Measurements from ENCODE around the gene MRPS21. TPM values are rescaled to one million over a fixed set of nuclear protein-coding genes. Genes with fewer than 3 reads are reported as not detected.
A peak's percentile ranks its signal among the peaks of the same experiment; 100 is the strongest.

MRPS21 gene
- total and polyA plus RNA-seq, 2 of the 8 experiments (the other 6 are each of a cell fraction or from before 2014, with no cell fraction given), result 81.9 to 99.8 TPM

- 2% methylated on average over 21 of the region's 21 CpGs; no CpG with 5 or more reads in 1 of the 2 experiments for WGBS, 2 experiments (ENCODE audit: extremely low coverage in 1 of 2, insufficient coverage in 1 of 2, insufficient read length in 1 of 2, insufficient replicate concordance in 2 of 2, low coverage in 1 of 2, low lambda C conversion rate in 2 of 2, missing lambda C conversion rate in 1 of 2)
These were observed 25.3 kb upstream of the MRPS21 start for GRCh38 chr1:150268340-150268704.

More at GRCh38 chr1:150268340-150268704, 25.3 kb upstream of the MRPS21 start:
- Histone ChIP-seq H3K4me3 (ENCODE audit: extremely low read depth in 1 of 4, insufficient read depth in 2 of 4, low read depth in 3 of 4, low read length in 4 of 4) (peak overlapping the region; percentile 81 to 99 (median 96)), H2BK120ac (replicated peaks; ENCODE audit: low read depth, low read length) (no peak overlapping the region), H3K23me2 (ENCODE audit: low read depth, low read length) (peaks cover 10% of the 10 kb centered on the region), H3K4me1 (replicated peaks in 1 of 4; ENCODE audit: control insufficient read depth in 3 of 4, insufficient read depth in 4 of 4, low read length in 3 of 4) (peaks cover 8 to 13% (median 8%) of the 10 kb centered on the region in 4 experiments; a peak in 6 of 7 replicates), H3K4me2 (ENCODE audit: insufficient read depth in 1 of 2, low read depth in 2 of 2, low read length in 2 of 2) (peak overlapping the region; percentile 95 to 100), H4K8ac (ENCODE audit: extremely low read depth, insufficient read depth, low read length) (peak overlapping the region; percentile 73; the same call in 1 of the 2 replicates), H3K23ac (ENCODE audit: insufficient read length) (no peak overlapping the region), H4K20me1 (replicated peaks in 1 of 2; ENCODE audit: control insufficient read depth in 1 of 2, insufficient read depth in 2 of 2, low read length in 2 of 2) (peaks cover 3 to 4% of the 10 kb centered on the region in 2 experiments), H2BK15ac (ENCODE audit: low read length) (no peak overlapping the region; the same call in 1 of the 2 replicates), H3K36me3 (ENCODE audit: control insufficient read depth in 2 of 4, insufficient read depth in 4 of 4, low read length in 3 of 4) (peaks cover 16 to 36% (median 31%) of the 10 kb centered on the region in 4 experiments), H4K5ac (ENCODE audit: insufficient read length, low read depth, low read length) (peak overlapping the region; percentile 79), H3K4ac (replicated peaks; ENCODE audit: insufficient read length, low read depth, low read length) (peak overlapping the region; percentile 83), H3K27me3 (replicated peaks in 1 of 4; ENCODE audit: control insufficient read depth in 3 of 4, extremely low read depth in 1 of 4, insufficient read depth in 3 of 4, low read length in 3 of 4) (no peaks in the 10 kb centered on the region), H3K9me3 (ENCODE audit: insufficient read depth in 2 of 2, low read depth in 1 of 2, low read length in 1 of 2) (no peaks in the 10 kb centered on the region), H2AK5ac (ENCODE audit: low read depth, low read length) (0 out of 2 replicates have a peak overlapping the region, but pooled peaks have one; percentile 72), H3K79me1 (ENCODE audit: low read depth, low read length) (peaks cover 11% of the 10 kb centered on the region; the same call in 1 of the 2 replicates), H3K18ac (ENCODE audit: extremely low read depth, low read length) (no peak overlapping the region), H3K9ac (replicated peaks in 1 of 4; ENCODE audit: extremely low read depth in 1 of 4, low read depth in 3 of 4, low read length in 3 of 4) (peak overlapping the region; percentile 56 to 89 (median 84)), H2AFZ (ENCODE audit: low read length) (no peak overlapping the region), H2BK12ac (ENCODE audit: low read depth, low read length) (no peak overlapping the region), H3K14ac (ENCODE audit: insufficient read length) (no peak overlapping the region), H3K79me2 (ENCODE audit: control insufficient read depth in 1 of 2, insufficient read depth in 2 of 2, low read length in 2 of 2) (peaks cover 8 to 20% of the 10 kb centered on the region in 2 experiments; a peak in 3 of 4 replicates), H3K56ac (replicated peaks; ENCODE audit: insufficient read length, low read depth, low read length) (peak overlapping the region; percentile 47), H2BK5ac (ENCODE audit: low read depth, low read length) (peak overlapping the region; percentile 80), H3K27ac (ENCODE audit: low read depth, low read length) (peak overlapping the region; percentile 69), H4K91ac (replicated peaks; ENCODE audit: insufficient read length, low read length) (peak overlapping the region; percentile 58), H2BK20ac (ENCODE audit: low read length) (no peak overlapping the region)
- FAIRE-seq (no peak), DNase-seq (ENCODE audit: low read depth in 1 of 2, low spot score in 2 of 2) (no peak)
- TF ChIP-seq PHF8 (conservative IDR thresholded peaks at IDR 0.05; ENCODE audit: low read depth, low read length), result no peak
- peak; percentile 30 for TF ChIP-seq KDM4A (IDR thresholded peaks at IDR 0.05; ENCODE audit: low read depth, low read length, severe bottlenecking)
- peak; percentile 89 for TF ChIP-seq SAP30 (IDR thresholded peaks at IDR 0.05; ENCODE audit: insufficient read depth, insufficient replicate concordance, low read length)
- POLR2A ChIA-PET (ENCODE audit: partially characterized antibody), result interaction anchor here (0.8 to 25.2 kb wide), 9 partner anchors 9 to 248 kb away, joined by 3 to 535 read pairs (median 8); partner anchors contain the start of genes ANP32E, CA14, CIART and RPRD2
- CTCF ChIA-PET (ENCODE audit: partially characterized antibody), result interaction anchor here (5.2 to 16.5 kb wide), 2 partner anchors 13 kb away, joined by 43 to 326 read pairs; partner anchors contain the start of genes CA14 and CIART

All from H1 (cell line).